Cardiac muscle cell (in vitro differentiated cells and primary cell): ENCODE measurements around the gene ZNF568. TPM values are rescaled to one million over a fixed set of nuclear protein-coding genes. Genes with fewer than 3 reads are reported as not detected.

ENCODE experiments used
- DNase-seq, 2 donors: peaks; one replicate each; pipeline versions ENCODE4 v3.0.0 to v3.0.0-alpha.2; 2010 to 2017; ENCODE audit warnings: low read depth in 1 of 2, low spot score in 1 of 2
- H3K27ac ChIP-seq: fragments of 200-600 bp; sonication (generic); 2 replicates; pipeline ENCODE4 v1.5.1; 2016
- H3K27me3 ChIP-seq: fragments of 200-600 bp; sonication (generic); 2 replicates; pipeline ENCODE4 v1.6.0; 2016; ENCODE audit warnings: control low read depth
- H3K36me3 ChIP-seq: fragments of 200-600 bp; sonication (generic); 2 replicates; pipeline ENCODE4 v1.5.1; 2016; ENCODE audit warnings: control low read depth
- H3K4me1 ChIP-seq: fragments of 200-600 bp; sonication (generic); 2 replicates; pipeline ENCODE4 v1.8.1; 2017; ENCODE audit warnings: low read depth, mild to moderate bottlenecking, mixed run types
- H3K4me3 ChIP-seq: fragments of 200-600 bp; sonication (generic); 2 replicates; pipeline ENCODE4 v1.5.1; 2016; ENCODE audit warnings: mild to moderate bottlenecking
- H3K9me3 ChIP-seq: fragments of 200-600 bp; sonication (generic); 2 replicates; pipeline ENCODE4 v1.5.1; 2017; ENCODE audit warnings: low read depth, mild to moderate bottlenecking, control low read depth
- CTCF ChIP-seq: IDR thresholded peaks from 2 replicates; pipeline ENCODE4 v1.5.1; 2012; ENCODE audit warnings: low read depth, mild to moderate bottlenecking, low read length
- polyA plus RNA-seq: library from polyadenylated mRNA; unstranded; fragments of >200 nt; fragmentation: Nextera tagmentation; extraction: Ambion mirVana; gene quantifications from 2 replicates; pipeline ENCODE4 v1.2.1, GENCODE V29; 2016
- total RNA-seq: library from RNA; depleted of rRNA; stranded (reverse); fragments of >200 nt; gene quantifications from 2 replicates; pipeline ENCODE4 v1.2.3, GENCODE V29; 2016

ZNF568 gene
- total and polyA plus RNA-seq, 2 experiments from 2014 or later = 11.7 to 16.6 TPM

GRCh38 chr19:37045140-37045539 is 129.0 kb downstream of the ZNF568 start:
- Histone ChIP-seq H3K4me1 (no peaks in the 10 kb centered on the region), H3K36me3 (no peaks in the 10 kb centered on the region), H3K27me3 (no peaks in the 10 kb centered on the region), H3K27ac (no peak overlapping the region), H3K4me3 (no peak overlapping the region), H3K9me3 (no peaks in the 10 kb centered on the region)
- no peak for TF ChIP-seq CTCF
- no peak for DNase-seq

Other genes with a start within 250 kb of the ZNF568 start
- 8.0 and 8.7 TPM in 2 replicates for gene ZNF461, start 249.5 kb upstream of the ZNF568 start, total RNA-seq
- 2.7 and 7.7 TPM in 2 replicates for gene ZNF461, start 249.5 kb upstream of the ZNF568 start, polyA plus RNA-seq
- 4.5 and 5.5 TPM in 2 replicates for gene ZNF567, start 228.7 kb upstream of the ZNF568 start, total RNA-seq
- gene ZNF567, start 228.7 kb upstream of the ZNF568 start, polyA plus RNA-seq = 6.6 and 19.6 TPM in 2 replicates
- gene ZNF850, start 143.5 kb upstream of the ZNF568 start, total RNA-seq = 16.1 and 27.8 TPM in 2 replicates
- gene ZNF850, start 143.5 kb upstream of the ZNF568 start, polyA plus RNA-seq = 2.9 and 9.5 TPM in 2 replicates
- gene ZNF790, start 77.9 kb upstream of the ZNF568 start, total RNA-seq = 14.7 and 25.3 TPM in 2 replicates
- gene ZNF790, start 77.9 kb upstream of the ZNF568 start, polyA plus RNA-seq = 13.5 and 14.9 TPM in 2 replicates
- gene ZNF345, start 65.5 kb upstream of the ZNF568 start, total RNA-seq = 2.3 and 2.5 TPM in 2 replicates
- 10.7 and 14.0 TPM in 2 replicates for gene ZNF345, start 65.5 kb upstream of the ZNF568 start, polyA plus RNA-seq
- 2.3 and 2.7 TPM in 2 replicates for gene ZNF829, start within 50 bp of the ZNF568 start, total RNA-seq
- gene ZNF829, start within 50 bp of the ZNF568 start, polyA plus RNA-seq = 0.62 and 2.0 TPM in 2 replicates
- gene ZNF420, start 162.1 kb downstream of the ZNF568 start, total RNA-seq = 8.7 and 10.3 TPM in 2 replicates
- gene ZNF420, start 162.1 kb downstream of the ZNF568 start, polyA plus RNA-seq = 8.3 and 13.9 TPM in 2 replicates